ENCODE measurements around the gene LRRC23.
A peak's percentile ranks its signal among the peaks of the same experiment; 100 is the strongest.

DNA sequence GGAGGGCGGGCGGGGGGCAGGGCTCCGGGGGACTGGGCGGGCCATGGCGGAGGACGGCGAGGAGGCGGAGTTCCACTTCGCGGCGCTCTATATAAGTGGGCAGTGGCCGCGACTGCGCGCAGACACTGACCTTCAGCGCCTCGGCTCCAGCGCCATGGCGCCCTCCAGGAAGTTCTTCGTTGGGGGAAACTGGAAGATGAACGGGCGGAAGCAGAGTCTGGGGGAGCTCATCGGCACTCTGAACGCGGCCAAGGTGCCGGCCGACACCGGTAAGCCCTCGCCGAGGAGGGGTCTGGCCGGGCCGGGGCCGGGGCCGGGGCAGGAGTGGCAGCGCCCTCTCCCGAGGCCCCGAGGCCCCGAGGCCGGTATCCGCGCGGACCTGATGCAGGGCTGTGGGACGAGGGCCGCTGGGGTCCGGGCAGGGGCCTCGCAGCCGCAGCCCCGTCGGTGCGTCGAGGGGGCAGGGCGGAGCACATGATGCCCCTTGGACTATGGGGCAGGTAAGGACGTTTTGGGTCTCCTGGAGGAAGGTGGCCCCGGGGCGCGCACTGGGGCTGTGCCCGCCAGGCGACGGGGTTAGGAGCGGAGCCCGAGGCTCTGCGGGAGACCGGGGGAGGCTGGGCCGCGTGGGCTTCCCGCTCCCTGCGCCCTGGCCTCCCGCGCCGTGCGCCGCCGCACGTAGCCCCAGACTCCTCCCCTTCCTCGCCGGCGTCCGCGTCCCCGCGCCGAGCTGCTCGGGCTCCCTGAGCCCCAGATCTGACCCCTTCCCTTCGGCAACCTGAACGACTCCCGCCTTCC lies 37.0 kb upstream of the LRRC23 start, which contains the start of gene TPI1:
- TF ChIP-seq, protein P1, sequence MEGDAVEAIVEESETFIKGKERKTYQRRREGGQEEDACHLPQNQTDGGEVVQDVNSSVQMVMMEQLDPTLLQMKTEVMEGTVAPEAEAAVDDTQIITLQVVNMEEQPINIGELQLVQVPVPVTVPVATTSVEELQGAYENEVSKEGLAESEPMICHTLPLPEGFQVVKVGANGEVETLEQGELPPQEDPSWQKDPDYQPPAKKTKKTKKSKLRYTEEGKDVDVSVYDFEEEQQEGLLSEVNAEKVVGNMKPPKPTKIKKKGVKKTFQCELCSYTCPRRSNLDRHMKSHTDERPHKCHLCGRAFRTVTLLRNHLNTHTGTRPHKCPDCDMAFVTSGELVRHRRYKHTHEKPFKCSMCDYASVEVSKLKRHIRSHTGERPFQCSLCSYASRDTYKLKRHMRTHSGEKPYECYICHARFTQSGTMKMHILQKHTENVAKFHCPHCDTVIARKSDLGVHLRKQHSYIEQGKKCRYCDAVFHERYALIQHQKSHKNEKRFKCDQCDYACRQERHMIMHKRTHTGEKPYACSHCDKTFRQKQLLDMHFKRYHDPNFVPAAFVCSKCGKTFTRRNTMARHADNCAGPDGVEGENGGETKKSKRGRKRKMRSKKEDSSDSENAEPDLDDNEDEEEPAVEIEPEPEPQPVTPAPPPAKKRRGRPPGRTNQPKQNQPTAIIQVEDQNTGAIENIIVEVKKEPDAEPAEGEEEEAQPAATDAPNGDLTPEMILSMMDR (IDR thresholded peaks at IDR 0.05): no peak
- peak; percentile 76 for TF ChIP-seq POLR2A (IDR thresholded peaks at IDR 0.05)
